ENCODE measurements around the gene DLGAP1.

Gene DLGAP1

DNA sequence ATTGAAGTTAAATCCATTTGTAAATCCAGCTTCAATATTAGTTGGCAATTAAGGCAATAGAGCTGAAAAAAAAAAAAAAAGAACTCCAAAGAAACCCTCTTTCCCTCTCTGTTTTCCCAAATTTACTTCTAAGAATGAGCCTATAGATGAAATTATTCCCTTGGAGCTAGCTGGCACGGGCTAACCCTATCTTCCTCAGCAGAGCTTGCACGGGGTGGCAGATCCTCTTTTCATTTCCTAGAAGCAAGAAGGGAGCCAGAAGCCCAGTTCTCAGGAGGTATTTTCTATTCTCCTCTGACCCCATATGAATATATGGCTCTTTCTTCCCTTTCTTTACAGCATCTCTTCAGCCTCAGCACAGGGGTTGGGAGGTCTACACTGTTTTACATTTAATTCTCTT is 579.1 kb downstream of the DLGAP1 start:
- DNase-seq (ENCODE audit: low read depth) = no peak
- H3K4me3 ChIP-seq (ENCODE audit: low read depth, low read length) = no peak overlapping the region
- TF ChIP-seq, protein P1, sequence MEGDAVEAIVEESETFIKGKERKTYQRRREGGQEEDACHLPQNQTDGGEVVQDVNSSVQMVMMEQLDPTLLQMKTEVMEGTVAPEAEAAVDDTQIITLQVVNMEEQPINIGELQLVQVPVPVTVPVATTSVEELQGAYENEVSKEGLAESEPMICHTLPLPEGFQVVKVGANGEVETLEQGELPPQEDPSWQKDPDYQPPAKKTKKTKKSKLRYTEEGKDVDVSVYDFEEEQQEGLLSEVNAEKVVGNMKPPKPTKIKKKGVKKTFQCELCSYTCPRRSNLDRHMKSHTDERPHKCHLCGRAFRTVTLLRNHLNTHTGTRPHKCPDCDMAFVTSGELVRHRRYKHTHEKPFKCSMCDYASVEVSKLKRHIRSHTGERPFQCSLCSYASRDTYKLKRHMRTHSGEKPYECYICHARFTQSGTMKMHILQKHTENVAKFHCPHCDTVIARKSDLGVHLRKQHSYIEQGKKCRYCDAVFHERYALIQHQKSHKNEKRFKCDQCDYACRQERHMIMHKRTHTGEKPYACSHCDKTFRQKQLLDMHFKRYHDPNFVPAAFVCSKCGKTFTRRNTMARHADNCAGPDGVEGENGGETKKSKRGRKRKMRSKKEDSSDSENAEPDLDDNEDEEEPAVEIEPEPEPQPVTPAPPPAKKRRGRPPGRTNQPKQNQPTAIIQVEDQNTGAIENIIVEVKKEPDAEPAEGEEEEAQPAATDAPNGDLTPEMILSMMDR (IDR thresholded peaks at IDR 0.05; ENCODE audit: insufficient read depth, low read depth, low read length, missing control alignments) = no peak

DNA sequence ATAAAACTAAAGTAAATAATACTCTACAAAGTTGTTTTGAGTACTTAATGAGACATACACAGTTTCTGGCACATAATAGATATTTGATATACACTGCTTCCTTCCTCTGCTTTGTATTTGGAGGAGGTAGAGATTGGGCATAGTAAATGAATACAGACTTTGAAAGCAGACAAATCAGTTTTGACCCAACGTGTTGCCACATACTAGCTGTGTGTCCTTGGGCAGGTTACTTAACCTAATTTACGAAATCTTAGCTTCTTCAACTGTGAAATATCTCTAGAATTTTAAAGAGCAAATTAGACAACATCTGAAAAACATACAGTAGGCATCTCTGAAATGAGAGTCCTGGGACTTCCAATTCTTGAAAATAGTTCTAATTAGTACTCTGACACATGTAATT is 579.7 kb downstream of the DLGAP1 start:
- TF ChIP-seq, protein P1 (IDR thresholded peaks at IDR 0.05; ENCODE audit: insufficient read depth, low read depth, low read length, missing control alignments) = no peak
- H3K4me3 ChIP-seq (ENCODE audit: low read depth, low read length) = no peak overlapping the region
- DNase-seq (ENCODE audit: low read depth) = no peak

DNA sequence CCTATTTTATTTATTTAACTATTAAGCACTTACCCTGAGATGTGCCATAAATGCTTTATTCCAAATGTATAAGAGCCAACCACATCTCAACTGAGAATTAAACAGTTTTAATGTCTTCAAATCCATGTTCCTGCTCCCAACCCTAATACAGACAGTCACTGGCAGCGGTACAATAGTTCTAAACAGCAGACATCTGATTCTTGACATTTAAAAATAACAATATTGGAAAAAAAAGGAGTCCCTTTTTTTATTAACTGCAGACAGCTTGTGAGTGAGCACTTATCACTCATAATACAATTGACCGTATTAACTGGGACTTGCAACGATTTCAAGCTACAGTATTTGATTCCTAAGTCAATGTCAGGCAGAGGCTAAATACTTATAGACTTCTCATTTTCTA is 580.5 kb downstream of the DLGAP1 start:
- DNase-seq (ENCODE audit: low read depth) = no peak
- TF ChIP-seq, protein P1 (IDR thresholded peaks at IDR 0.05; ENCODE audit: insufficient read depth, low read depth, low read length, missing control alignments) = no peak
- no peak overlapping the region for H3K4me3 ChIP-seq (ENCODE audit: low read depth, low read length)

DNA sequence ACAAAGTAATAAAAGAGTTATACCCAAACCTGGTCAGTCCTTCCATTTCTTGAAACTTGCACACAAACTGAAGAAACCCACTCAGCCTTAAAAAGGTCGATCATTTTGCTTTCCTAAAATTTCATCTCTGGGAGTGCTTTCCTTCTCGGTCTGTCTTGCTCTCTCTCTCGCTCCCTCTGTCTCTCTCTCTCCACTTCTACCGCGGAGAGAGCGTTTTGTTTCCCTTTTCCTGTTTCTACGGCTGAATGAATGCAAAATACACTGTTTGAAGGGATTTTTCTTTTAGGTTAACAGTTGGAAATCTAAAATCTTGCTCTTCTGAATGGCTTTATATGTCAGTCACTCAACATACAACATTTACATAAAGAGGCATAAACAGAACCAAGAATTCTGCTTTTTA is 581.0 kb downstream of the DLGAP1 start:
- DNase-seq (ENCODE audit: low read depth) = no peak
- H3K4me3 ChIP-seq (ENCODE audit: low read depth, low read length) = no peak overlapping the region
- TF ChIP-seq, protein P1 (IDR thresholded peaks at IDR 0.05; ENCODE audit: insufficient read depth, low read depth, low read length, missing control alignments) = no peak

GRCh38 chr18:3873698-3874097 is 581.4 kb downstream of the DLGAP1 start:
- no peak for DNase-seq (ENCODE audit: low read depth)
- TF ChIP-seq, protein P1 (IDR thresholded peaks at IDR 0.05; ENCODE audit: insufficient read depth, low read depth, low read length, missing control alignments) = no peak
- H3K4me3 ChIP-seq (ENCODE audit: low read depth, low read length) = no peak overlapping the region

DNA sequence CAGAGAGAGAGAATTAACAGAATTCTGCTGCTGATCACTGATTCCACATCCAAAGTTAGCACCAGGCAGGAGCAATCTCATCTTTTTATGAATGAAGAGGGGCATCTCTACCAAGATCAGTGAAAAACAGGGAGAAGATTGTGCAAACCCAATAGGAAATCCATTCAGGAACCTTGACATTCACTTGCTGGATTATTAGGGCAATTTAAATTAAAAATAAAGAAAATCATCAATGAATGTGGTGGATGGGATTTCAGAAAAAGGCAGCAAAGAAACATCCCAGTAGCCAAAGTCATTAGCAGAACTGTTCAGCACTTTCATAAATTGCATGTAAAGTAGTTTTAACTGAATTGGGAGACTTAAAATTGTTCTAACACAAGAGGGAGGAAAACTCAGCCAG is 581.9 kb downstream of the DLGAP1 start:
- TF ChIP-seq, protein P1 (IDR thresholded peaks at IDR 0.05; ENCODE audit: insufficient read depth, low read depth, low read length, missing control alignments) = no peak
- no peak overlapping the region for H3K4me3 ChIP-seq (ENCODE audit: low read depth, low read length)
- DNase-seq (ENCODE audit: low read depth) = no peak

DNA sequence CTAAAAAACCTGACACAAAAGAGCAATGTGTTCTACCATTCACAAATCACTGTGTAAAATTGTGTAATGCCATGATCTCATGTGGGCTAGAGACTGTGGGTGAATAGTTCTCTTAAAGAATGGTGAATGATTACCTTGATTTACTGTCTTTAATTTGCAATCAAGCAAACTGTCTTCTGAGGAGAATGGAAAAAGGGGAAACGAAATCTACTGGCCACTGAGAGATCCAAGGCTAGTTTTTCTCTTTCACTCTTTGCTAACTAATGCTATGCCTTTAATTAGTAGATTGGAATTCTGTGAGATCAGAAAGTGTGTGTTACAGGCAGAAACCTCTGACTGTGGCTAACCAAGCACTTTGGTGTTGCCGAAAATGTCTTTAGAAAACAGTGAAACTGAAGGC is 582.5 kb downstream of the DLGAP1 start:
- no peak for DNase-seq (ENCODE audit: low read depth)
- TF ChIP-seq, protein P1 (IDR thresholded peaks at IDR 0.05; ENCODE audit: insufficient read depth, low read depth, low read length, missing control alignments) = no peak
- H3K4me3 ChIP-seq (ENCODE audit: low read depth, low read length) = no peak overlapping the region
